B cell (primary cell): ENCODE data around the gene NDST3. TPM values are rescaled to one million over a fixed set of nuclear protein-coding genes. Genes with fewer than 3 reads are reported as not detected.

ENCODE experiments used
- ATAC-seq: fragments of 200-7000 bp; cut with Tn5 transposase; one replicate; pipeline ENCODE4 v1.10.0; 2021; ENCODE audit warnings: low read depth, mild to moderate bottlenecking, moderate number of reproducible peaks, moderate library complexity
- CTCF ChIA-PET: fragments of 350-600 bp; sonication (Branson Sonifier 250); formaldehyde crosslinking; loops from one replicate; lab custom pipeline; 2021; ENCODE audit warnings: antibody characterized with exemption, inconsistent platforms; lab: Charles Lee
- POLR2A ChIA-PET: fragments of 350-600 bp; sonication (Branson Sonifier 250); formaldehyde crosslinking; loops from one replicate; lab custom pipeline; 2021; ENCODE audit warnings: antibody characterized with exemption; lab: Charles Lee
- DNase-seq: peaks from one replicate; pipeline ENCODE4 v3.0.0; 2013
- H2AFZ ChIP-seq: 2 replicates; pipeline ENCODE4 v1.6.1; 2012; ENCODE audit warnings: mild to moderate bottlenecking, low read depth, low read length; ENCODE audit not compliant: insufficient read depth, poor library complexity, severe bottlenecking
- H3K27ac ChIP-seq, 2 donors: 1 replicate in 1 of 2; 2 replicates in 1 of 2; pipeline ENCODE4 v1.5.1; 2012 to 2013; ENCODE audit warnings: low read length in 2 of 2, mild to moderate bottlenecking in 2 of 2, moderate library complexity in 1 of 2
- H3K27me3 ChIP-seq, 4 experiments: fragments of 200-600 bp in 1 of 4; sonication (generic) in 1 of 4; replicated peaks in 1 of 4; 1 replicate in 2 of 4; 2 replicates in 2 of 4; pipeline versions ENCODE4 v1.6.1 to v1.7.0; 2013 to 2016; ENCODE audit warnings: low read length in 3 of 4, mild to moderate bottlenecking in 2 of 4, mixed read lengths in 1 of 4, moderate library complexity in 1 of 4; ENCODE audit not compliant: insufficient read depth in 4 of 4, control insufficient read depth in 3 of 4; ENCODE audit errors: control extremely low read depth in 1 of 4
- H3K36me3 ChIP-seq, 2 experiments: replicated peaks in 1 of 2; 1 replicate in 1 of 2; 2 replicates in 1 of 2; pipeline versions ENCODE4 v1.6.1 to v1.7.1; 2013; ENCODE audit warnings: low read length in 1 of 2; ENCODE audit not compliant: insufficient read depth in 2 of 2, control insufficient read depth in 1 of 2; ENCODE audit errors: control extremely low read depth in 1 of 2, extremely low read depth in 1 of 2
- H3K4me1 ChIP-seq, 2 donors: fragments of 200-600 bp in 1 of 2; sonication (generic) in 1 of 2; 1 replicate in 1 of 2; 2 replicates in 1 of 2; pipeline versions ENCODE4 v1.5.1 to v1.6.1; 2013 to 2017; ENCODE audit warnings: low read length in 2 of 2; ENCODE audit not compliant: control insufficient read depth in 2 of 2, insufficient read depth in 2 of 2
- H3K4me2 ChIP-seq: replicated peaks from 2 replicates; pipeline ENCODE3; 2012; ENCODE audit warnings: mild to moderate bottlenecking, low read depth, low read length; ENCODE audit not compliant: poor library complexity, severe bottlenecking
- H3K4me3 ChIP-seq, 5 experiments: fragments of 200-600 bp in 1 of 5; sonication (generic) in 1 of 5; 1 replicate in 3 of 5; 2 replicates in 2 of 5; pipeline versions ENCODE4 v1.5.1 to v1.7.0; 2011 to 2016; ENCODE audit warnings: low read length in 4 of 5, mild to moderate bottlenecking in 4 of 5, low read depth in 2 of 5, control low read depth in 1 of 5, moderate library complexity in 1 of 5; ENCODE audit not compliant: insufficient read depth in 1 of 5; ENCODE audit errors: control extremely low read depth in 1 of 5, extremely low read depth in 1 of 5
- H3K79me2 ChIP-seq: fragments of 200-600 bp; sonication (generic); one replicate; pipeline ENCODE4 v1.6.0; 2016; ENCODE audit warnings: low read length; ENCODE audit not compliant: control insufficient read depth, insufficient read depth
- H3K9ac ChIP-seq: fragments of 200-600 bp; sonication (generic); 2 replicates; pipeline ENCODE4 v1.6.1; 2017; ENCODE audit warnings: mild to moderate bottlenecking, low read length, moderate library complexity
- H3K9me3 ChIP-seq, 3 donors: one replicate each; pipeline versions ENCODE4 v1.6.1 to v1.7.1; 2013; ENCODE audit warnings: low read length in 2 of 3; ENCODE audit not compliant: control insufficient read depth in 2 of 3, insufficient read depth in 1 of 3; ENCODE audit errors: control extremely low read depth in 1 of 3
- H4K20me1 ChIP-seq: 2 replicates; pipeline ENCODE4 v1.6.0; 2012; ENCODE audit warnings: mild to moderate bottlenecking, low read length; ENCODE audit not compliant: insufficient read depth, control insufficient read depth, poor library complexity, severe bottlenecking
- H3K27ac Mint-ChIP-seq: one replicate; pipeline ENCODE4 v1.8.0; 2021; ENCODE audit warnings: mixed read lengths
- H3K27me3 Mint-ChIP-seq: one replicate; pipeline ENCODE4 v1.8.0; 2021; ENCODE audit warnings: mixed read lengths
- H3K4me1 Mint-ChIP-seq: one replicate; pipeline ENCODE4 v1.8.0; 2021; ENCODE audit warnings: mixed read lengths
- H3K4me3 Mint-ChIP-seq: one replicate; pipeline ENCODE4 v1.8.0; 2021; ENCODE audit warnings: mixed read lengths
- H3K9me3 Mint-ChIP-seq: one replicate; pipeline ENCODE4 v1.8.0; 2022; ENCODE audit warnings: mixed read lengths; ENCODE audit not compliant: insufficient read depth
- CTCF ChIP-seq: fragments of 200-600 bp; IDR thresholded peaks from one replicate; pipeline ENCODE4 v1.8.0; 2022; ENCODE audit warnings: antibody characterized with exemption, mild to moderate bottlenecking
- EZH2 ChIP-seq: IDR thresholded peaks from 2 replicates; pipeline ENCODE4 v1.6.1; 2012; ENCODE audit warnings: borderline replicate concordance, low read depth, mild to moderate bottlenecking, moderate library complexity, low read length; ENCODE audit not compliant: insufficient read depth, poor library complexity, severe bottlenecking
- WGBS: methylation state at CpG from one replicate; pipeline ENCODE4 v1.1.5; 2013; ENCODE audit warnings: missing lambda C conversion rate; ENCODE audit not compliant: insufficient coverage; 5-methylcytosine and 5-hydroxymethylcytosine counted together
- intact Hi-C: fragments of 100-400 bp; cut with micrococcal nuclease; formaldehyde crosslinking; loops from one replicate; pipeline ENCODE4 v1.10.0; 2022
- polyA plus RNA-seq: library from polyadenylated mRNA; depleted of rRNA; stranded (reverse); fragments of >200 nt; gene quantifications from 2 replicates; pipeline ENCODE4 v1.2.3, GENCODE V29; 2012
- total RNA-seq, 2 donors: library from RNA; stranded (reverse); fragments of 120-200 nt in 1 of 2; gene quantifications; 1 replicate in 1 of 2; 2 replicates in 1 of 2; pipeline versions ENCODE4 v1.2.3 to v1.2.4, GENCODE V29; 2013 to 2022

NDST3 gene
- total and polyA plus RNA-seq, 2 donors (not counting 1 experiment from before 2014, with no cell fraction given), result not detected

- Histone ChIP-seq H3K27me3 (no peaks in the 10 kb centered on the region), H3K27ac (no peak overlapping the region), H4K20me1 (no peaks in the 10 kb centered on the region), H3K79me2 (no peaks in the 10 kb centered on the region), H3K9ac (no peak overlapping the region), H3K36me3 (no peaks in the 10 kb centered on the region), H2AFZ (no peak overlapping the region), H3K9me3 (peaks cover 0 to 10% (median 0%) of the 10 kb centered on the region in 3 donors), H3K4me3 (no peak overlapping the region), H3K4me2 (no peak overlapping the region), H3K4me1 (no peaks in the 10 kb centered on the region)
- H3K27ac Mint-ChIP-seq, result no peak overlapping the region
- intact Hi-C loops, result no loop called here
- 71% methylated on average over 2 of the region's 2 CpGs for WGBS
- peaks cover 3% of the 10 kb centered on the region for H3K9me3 Mint-ChIP-seq
- no peaks in the 10 kb centered on the region for H3K27me3 Mint-ChIP-seq
- ChIA-PET CTCF (no interaction called here), POLR2A (no interaction called here)
- DNase-seq (no peak), ATAC-seq (no peak)
- no peak for TF ChIP-seq EZH2
- no peak for TF ChIP-seq CTCF
- no peak overlapping the region for H3K4me3 Mint-ChIP-seq
- H3K4me1 Mint-ChIP-seq, result no peaks in the 10 kb centered on the region
These were observed 12.0 kb downstream of the NDST3 start for GRCh38 chr4:118046323-118046722.

- DNase-seq, result no peak
- H3K4me1 ChIP-seq, result no peaks in the 10 kb centered on the region
- no peak overlapping the region for H3K9ac ChIP-seq
- H3K27me3 Mint-ChIP-seq, result no peaks in the 10 kb centered on the region
- H3K27ac ChIP-seq, result no peak overlapping the region
- H3K79me2 ChIP-seq, result no peaks in the 10 kb centered on the region
- H3K4me3 ChIP-seq, result no peak overlapping the region
- H4K20me1 ChIP-seq, result no peaks in the 10 kb centered on the region
- no peak overlapping the region for H3K4me2 ChIP-seq
- no peaks in the 10 kb centered on the region for H3K27me3 ChIP-seq
- H3K4me1 Mint-ChIP-seq, result no peaks in the 10 kb centered on the region
- ChIA-PET POLR2A (no interaction called here), CTCF (no interaction called here)
- ATAC-seq, result no peak
- peaks cover 0 to 10% (median 0%) of the 10 kb centered on the region in 3 donors for H3K9me3 ChIP-seq
- no peaks in the 10 kb centered on the region for H3K36me3 ChIP-seq
- WGBS, result no CpG with 5 or more reads among the region's 3 CpGs
- H3K4me3 Mint-ChIP-seq, result no peak overlapping the region
- no peak overlapping the region for H2AFZ ChIP-seq
- TF ChIP-seq CTCF, result no peak
- TF ChIP-seq EZH2, result no peak
- no peak overlapping the region for H3K27ac Mint-ChIP-seq
- intact Hi-C loops, result no loop called here
- peaks cover 4% of the 10 kb centered on the region for H3K9me3 Mint-ChIP-seq
These were observed 12.8 kb downstream of the NDST3 start for GRCh38 chr4:118047043-118047442.
